ENCODE results near the gene TGFBR3L. TPM values are rescaled to one million over a fixed set of nuclear protein-coding genes. Genes with fewer than 3 reads are reported as not detected.

TGFBR3L gene
- total and polyA plus RNA-seq, 2 of the 13 experiments (the other 11 are each of a cell fraction or from before 2014, with no cell fraction given) = 0.20 to 1.0 TPM

DNA sequence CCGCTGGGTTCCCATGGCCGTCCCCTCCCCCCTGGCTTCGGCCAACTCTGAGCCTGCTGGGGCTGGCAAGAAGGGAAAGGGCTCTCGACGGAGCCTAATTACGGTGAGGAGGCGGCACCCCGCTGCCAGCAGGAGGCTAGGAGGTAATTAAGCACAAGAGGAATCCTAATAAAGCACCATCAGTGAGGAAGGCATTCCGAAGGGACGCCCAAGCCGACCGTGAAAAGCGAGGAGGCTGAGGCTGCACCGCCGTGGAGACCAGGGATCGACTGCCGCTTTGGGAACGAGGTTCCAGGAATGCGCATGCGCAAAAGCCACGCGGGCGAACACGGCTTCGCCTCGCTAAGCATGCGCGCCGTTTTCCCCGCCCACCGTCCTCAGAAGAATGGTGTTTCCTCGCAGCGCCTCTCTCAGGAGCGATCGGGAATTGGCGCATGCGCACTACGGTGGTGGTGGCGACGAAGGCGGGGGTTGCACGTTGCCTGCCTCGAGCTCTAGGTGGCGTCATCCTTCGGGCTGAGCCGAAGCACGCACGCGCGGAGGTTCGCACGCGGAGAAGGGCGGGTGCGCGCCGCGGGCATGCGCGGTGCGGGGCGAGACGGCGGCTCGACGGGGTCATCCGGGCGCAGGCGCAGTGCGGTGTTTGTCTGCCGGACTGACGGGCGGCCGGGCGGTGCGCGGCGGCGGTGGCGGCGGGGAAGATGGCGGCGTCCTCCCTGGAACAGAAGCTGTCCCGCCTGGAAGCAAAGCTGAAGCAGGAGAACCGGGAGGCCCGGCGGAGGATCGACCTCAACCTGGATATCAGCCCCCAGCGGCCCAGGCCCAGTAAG is 11.2 kb upstream of the TGFBR3L start, which contains the start of gene MAP2K7 (continued):
- TF ChIP-seq ZNF747 (CRISPR knock-in tag; IDR thresholded peaks at IDR 0.05; ENCODE audit: borderline replicate concordance) (peak; percentile 88; the same call in 1 of the 2 replicates), CBX1 (IDR thresholded peaks at IDR 0.05; ENCODE audit: low read depth) (no peak), ZNF441 (CRISPR knock-in tag; IDR thresholded peaks at IDR 0.05; ENCODE audit: borderline replicate concordance) (peak; percentile 43), JDP2 (CRISPR knock-in tag; IDR thresholded peaks at IDR 0.05; ENCODE audit: borderline replicate concordance) (no peak; the same call in 1 of the 2 replicates), ZNF333 (CRISPR knock-in tag; IDR thresholded peaks at IDR 0.05; ENCODE audit: borderline replicate concordance) (no peak), HNRNPLL (IDR thresholded peaks at IDR 0.05; ENCODE audit: low read depth, low read length, poor library complexity, severe bottlenecking) (peak; percentile 45), ZFP1 (CRISPR knock-in tag; IDR thresholded peaks at IDR 0.05) (0 out of 2 replicates have a peak, but pooled peaks have one; percentile 18), ZNF180 (CRISPR knock-in tag; IDR thresholded peaks at IDR 0.05; ENCODE audit: borderline replicate concordance, low read depth) (no peak), ZNF484 (CRISPR knock-in tag; IDR thresholded peaks at IDR 0.05; ENCODE audit: borderline replicate concordance, low read depth) (0 out of 2 replicates have a peak, but pooled peaks have one; percentile 58), GFI1 (CRISPR knock-in tag; IDR thresholded peaks at IDR 0.05; ENCODE audit: borderline replicate concordance) (peak; percentile 69), ZNF317 (CRISPR knock-in tag; IDR thresholded peaks at IDR 0.05) (peak; percentile 46; the same call in 1 of the 2 replicates), JARID2 (CRISPR knock-in tag; IDR thresholded peaks at IDR 0.05; ENCODE audit: insufficient replicate concordance) (peak; percentile 47), CBX5 (CRISPR knock-in tag; IDR thresholded peaks at IDR 0.05; ENCODE audit: borderline replicate concordance) (peak; percentile 87; the same call in 1 of the 2 replicates)
- TF ChIP-seq, protein P1, sequence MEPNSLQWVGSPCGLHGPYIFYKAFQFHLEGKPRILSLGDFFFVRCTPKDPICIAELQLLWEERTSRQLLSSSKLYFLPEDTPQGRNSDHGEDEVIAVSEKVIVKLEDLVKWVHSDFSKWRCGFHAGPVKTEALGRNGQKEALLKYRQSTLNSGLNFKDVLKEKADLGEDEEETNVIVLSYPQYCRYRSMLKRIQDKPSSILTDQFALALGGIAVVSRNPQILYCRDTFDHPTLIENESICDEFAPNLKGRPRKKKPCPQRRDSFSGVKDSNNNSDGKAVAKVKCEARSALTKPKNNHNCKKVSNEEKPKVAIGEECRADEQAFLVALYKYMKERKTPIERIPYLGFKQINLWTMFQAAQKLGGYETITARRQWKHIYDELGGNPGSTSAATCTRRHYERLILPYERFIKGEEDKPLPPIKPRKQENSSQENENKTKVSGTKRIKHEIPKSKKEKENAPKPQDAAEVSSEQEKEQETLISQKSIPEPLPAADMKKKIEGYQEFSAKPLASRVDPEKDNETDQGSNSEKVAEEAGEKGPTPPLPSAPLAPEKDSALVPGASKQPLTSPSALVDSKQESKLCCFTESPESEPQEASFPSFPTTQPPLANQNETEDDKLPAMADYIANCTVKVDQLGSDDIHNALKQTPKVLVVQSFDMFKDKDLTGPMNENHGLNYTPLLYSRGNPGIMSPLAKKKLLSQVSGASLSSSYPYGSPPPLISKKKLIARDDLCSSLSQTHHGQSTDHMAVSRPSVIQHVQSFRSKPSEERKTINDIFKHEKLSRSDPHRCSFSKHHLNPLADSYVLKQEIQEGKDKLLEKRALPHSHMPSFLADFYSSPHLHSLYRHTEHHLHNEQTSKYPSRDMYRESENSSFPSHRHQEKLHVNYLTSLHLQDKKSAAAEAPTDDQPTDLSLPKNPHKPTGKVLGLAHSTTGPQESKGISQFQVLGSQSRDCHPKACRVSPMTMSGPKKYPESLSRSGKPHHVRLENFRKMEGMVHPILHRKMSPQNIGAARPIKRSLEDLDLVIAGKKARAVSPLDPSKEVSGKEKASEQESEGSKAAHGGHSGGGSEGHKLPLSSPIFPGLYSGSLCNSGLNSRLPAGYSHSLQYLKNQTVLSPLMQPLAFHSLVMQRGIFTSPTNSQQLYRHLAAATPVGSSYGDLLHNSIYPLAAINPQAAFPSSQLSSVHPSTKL (CRISPR knock-in tag; IDR thresholded peaks at IDR 0.05) = peak; percentile 41; the same call in 1 of the 2 replicates
- TF ChIP-seq, protein P2, sequence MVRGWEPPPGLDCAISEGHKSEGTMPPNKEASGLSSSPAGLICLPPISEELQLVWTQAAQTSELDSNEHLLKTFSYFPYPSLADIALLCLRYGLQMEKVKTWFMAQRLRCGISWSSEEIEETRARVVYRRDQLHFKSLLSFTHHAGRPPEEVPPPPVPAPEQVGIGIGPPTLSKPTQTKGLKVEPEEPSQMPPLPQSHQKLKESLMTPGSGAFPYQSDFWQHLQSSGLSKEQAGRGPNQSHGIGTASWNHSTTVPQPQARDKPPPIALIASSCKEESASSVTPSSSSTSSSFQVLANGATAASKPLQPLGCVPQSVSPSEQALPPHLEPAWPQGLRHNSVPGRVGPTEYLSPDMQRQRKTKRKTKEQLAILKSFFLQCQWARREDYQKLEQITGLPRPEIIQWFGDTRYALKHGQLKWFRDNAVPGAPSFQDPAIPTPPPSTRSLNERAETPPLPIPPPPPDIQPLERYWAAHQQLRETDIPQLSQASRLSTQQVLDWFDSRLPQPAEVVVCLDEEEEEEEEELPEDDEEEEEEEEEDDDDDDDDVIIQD (CRISPR knock-in tag; IDR thresholded peaks at IDR 0.05; ENCODE audit: low read depth) = peak; percentile 82
- TF ChIP-seq, protein P3, sequence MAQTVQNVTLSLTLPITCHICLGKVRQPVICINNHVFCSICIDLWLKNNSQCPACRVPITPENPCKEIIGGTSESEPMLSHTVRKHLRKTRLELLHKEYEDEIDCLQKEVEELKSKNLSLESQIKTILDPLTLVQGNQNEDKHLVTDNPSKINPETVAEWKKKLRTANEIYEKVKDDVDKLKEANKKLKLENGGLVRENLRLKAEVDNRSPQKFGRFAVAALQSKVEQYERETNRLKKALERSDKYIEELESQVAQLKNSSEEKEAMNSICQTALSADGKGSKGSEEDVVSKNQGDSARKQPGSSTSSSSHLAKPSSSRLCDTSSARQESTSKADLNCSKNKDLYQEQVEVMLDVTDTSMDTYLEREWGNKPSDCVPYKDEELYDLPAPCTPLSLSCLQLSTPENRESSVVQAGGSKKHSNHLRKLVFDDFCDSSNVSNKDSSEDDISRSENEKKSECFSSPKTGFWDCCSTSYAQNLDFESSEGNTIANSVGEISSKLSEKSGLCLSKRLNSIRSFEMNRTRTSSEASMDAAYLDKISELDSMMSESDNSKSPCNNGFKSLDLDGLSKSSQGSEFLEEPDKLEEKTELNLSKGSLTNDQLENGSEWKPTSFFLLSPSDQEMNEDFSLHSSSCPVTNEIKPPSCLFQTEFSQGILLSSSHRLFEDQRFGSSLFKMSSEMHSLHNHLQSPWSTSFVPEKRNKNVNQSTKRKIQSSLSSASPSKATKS (CRISPR knock-in tag; IDR thresholded peaks at IDR 0.05) = no peak
- TF ChIP-seq, protein P4, sequence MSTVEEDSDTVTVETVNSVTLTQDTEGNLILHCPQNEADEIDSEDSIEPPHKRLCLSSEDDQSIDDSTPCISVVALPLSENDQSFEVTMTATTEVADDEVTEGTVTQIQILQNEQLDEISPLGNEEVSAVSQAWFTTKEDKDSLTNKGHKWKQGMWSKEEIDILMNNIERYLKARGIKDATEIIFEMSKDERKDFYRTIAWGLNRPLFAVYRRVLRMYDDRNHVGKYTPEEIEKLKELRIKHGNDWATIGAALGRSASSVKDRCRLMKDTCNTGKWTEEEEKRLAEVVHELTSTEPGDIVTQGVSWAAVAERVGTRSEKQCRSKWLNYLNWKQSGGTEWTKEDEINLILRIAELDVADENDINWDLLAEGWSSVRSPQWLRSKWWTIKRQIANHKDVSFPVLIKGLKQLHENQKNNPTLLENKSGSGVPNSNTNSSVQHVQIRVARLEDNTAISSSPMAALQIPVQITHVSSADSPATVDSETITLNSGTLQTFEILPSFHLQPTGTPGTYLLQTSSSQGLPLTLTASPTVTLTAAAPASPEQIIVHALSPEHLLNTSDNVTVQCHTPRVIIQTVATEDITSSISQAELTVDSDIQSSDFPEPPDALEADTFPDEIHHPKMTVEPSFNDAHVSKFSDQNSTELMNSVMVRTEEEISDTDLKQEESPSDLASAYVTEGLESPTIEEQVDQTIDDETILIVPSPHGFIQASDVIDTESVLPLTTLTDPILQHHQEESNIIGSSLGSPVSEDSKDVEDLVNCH (CRISPR knock-in tag; IDR thresholded peaks at IDR 0.05) = peak; percentile 68; the same call in 1 of the 2 replicates

Measured in HepG2 (cell line).